ENCODE measurements around the gene KRT15. TPM values are rescaled to one million over a fixed set of nuclear protein-coding genes. Genes with fewer than 3 reads are reported as not detected.

KRT15 gene
- total and polyA plus RNA-seq, 10 of the 15 experiments (the other 5 are each of a cell fraction or from before 2014, with no cell fraction given): 0.06 to 0.17 TPM; not detected in 8

DNA sequence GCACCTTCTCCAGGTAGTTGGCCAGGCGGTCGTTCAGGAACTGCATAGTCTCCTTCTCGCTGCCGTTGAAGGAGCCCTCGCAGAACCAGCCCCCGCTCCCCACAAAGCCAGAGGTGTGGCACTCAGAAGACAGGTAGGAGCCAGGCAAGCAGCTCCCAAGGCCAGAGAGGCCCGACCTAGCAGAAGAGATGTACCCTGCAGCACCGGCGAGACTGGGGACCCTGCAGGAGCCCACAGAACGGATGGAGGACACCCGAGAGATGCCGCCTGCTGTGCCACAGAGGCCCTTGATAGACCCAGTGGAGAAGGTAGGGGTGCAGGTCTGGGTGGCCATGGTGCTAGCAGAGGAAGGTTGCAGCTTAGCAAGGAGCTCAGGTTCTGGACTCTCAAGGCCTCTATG, 29.2 kb downstream of the KRT15 start, which contains the start of gene KRT36:
Gene KRT36, minus strand, starts transcription at position 380 of the 400 bp plus-strand sequence. Its CDS starts 46 bp downstream, at position 334.
- in situ Hi-C loops (cut with MboI): no loop called here
- ATAC-seq: no peak
- H3K9me3 ChIP-seq (replicated peaks; ENCODE audit: control insufficient read depth, insufficient read depth, low read length): no peaks in the 10 kb centered on the region
- peaks cover 0 to 2% of the 10 kb centered on the region in 2 experiments; a peak in 2 of 4 replicates for H3K27me3 ChIP-seq (replicated peaks in 1 of 2; ENCODE audit: control insufficient read depth in 2 of 2, insufficient read depth in 2 of 2, low read length in 1 of 2)
- H3K4me2 ChIP-seq (ENCODE audit: control insufficient read depth, insufficient read depth): no peak within 1 kb of the TSS
- H3K4me1 ChIP-seq (ENCODE audit: control insufficient read depth, insufficient read depth, low read length): no peaks in the 10 kb centered on the region
- intact Hi-C loops (cut with micrococcal nuclease; ENCODE audit: unreplicated experiment): no loop called here
- no TSS peak for BruUV-seq (replicated peaks)
- RAD21 ChIA-PET (ENCODE audit: unreplicated experiment): no interaction called here
- no peaks in the 10 kb centered on the region for H4K20me1 ChIP-seq (ENCODE audit: control insufficient read depth, insufficient read depth)
- H3K4me3 ChIP-seq: no peak within 1 kb of the TSS
- SMC1A ChIA-PET (ENCODE audit: uncharacterized antibody, unreplicated experiment): no interaction called here
- H3K27ac ChIP-seq (ENCODE audit: control insufficient read depth, insufficient read depth): no peak within 1 kb of the TSS
- WGBS (ENCODE audit: insufficient coverage, insufficient replicate concordance, low lambda C conversion rate, missing lambda C conversion rate): 19% methylated on average over 12 of the region's 12 CpGs
- CTCF ChIA-PET: interaction anchor here (1.3 to 2.1 kb wide), 2 partner anchors 173 to 181 kb away, joined by 3 to 8 read pairs; partner anchors contain the start of gene KRTAP16-1
- no peak for DNase-seq (ENCODE audit: low read depth, low spot score)
- no peak for FAIRE-seq
- H3K79me2 ChIP-seq (ENCODE audit: control insufficient read depth, insufficient read depth, low read length): no peaks in the 10 kb centered on the region
- H3K9ac ChIP-seq (ENCODE audit: control insufficient read depth, insufficient read depth, low read length): no peak within 1 kb of the TSS
- no peaks in the 10 kb centered on the region for H3K36me3 ChIP-seq (ENCODE audit: control insufficient read depth in 2 of 2, insufficient read depth in 2 of 2, low read length in 1 of 2)
- H2AFZ ChIP-seq (ENCODE audit: control insufficient read depth, low read depth, low read length): no peak within 1 kb of the TSS
- POLR2A ChIA-PET: no interaction called here
- TF ChIP-seq, protein P1, sequence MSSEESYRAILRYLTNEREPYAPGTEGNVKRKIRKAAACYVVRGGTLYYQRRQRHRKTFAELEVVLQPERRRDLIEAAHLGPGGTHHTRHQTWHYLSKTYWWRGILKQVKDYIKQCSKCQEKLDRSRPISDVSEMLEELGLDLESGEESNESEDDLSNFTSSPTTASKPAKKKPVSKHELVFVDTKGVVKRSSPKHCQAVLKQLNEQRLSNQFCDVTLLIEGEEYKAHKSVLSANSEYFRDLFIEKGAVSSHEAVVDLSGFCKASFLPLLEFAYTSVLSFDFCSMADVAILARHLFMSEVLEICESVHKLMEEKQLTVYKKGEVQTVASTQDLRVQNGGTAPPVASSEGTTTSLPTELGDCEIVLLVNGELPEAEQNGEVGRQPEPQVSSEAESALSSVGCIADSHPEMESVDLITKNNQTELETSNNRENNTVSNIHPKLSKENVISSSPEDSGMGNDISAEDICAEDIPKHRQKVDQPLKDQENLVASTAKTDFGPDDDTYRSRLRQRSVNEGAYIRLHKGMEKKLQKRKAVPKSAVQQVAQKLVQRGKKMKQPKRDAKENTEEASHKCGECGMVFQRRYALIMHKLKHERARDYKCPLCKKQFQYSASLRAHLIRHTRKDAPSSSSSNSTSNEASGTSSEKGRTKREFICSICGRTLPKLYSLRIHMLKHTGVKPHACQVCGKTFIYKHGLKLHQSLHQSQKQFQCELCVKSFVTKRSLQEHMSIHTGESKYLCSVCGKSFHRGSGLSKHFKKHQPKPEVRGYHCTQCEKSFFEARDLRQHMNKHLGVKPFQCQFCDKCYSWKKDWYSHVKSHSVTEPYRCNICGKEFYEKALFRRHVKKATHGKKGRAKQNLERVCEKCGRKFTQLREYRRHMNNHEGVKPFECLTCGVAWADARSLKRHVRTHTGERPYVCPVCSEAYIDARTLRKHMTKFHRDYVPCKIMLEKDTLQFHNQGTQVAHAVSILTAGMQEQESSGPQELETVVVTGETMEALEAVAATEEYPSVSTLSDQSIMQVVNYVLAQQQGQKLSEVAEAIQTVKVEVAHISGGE (CRISPR knock-in tag; IDR thresholded peaks at IDR 0.05): no peak
- TF ChIP-seq KAT2A (conservative IDR thresholded peaks at IDR 0.05; ENCODE audit: control insufficient read depth, low read depth, low read length): no peak
- TF ChIP-seq NFIC (IDR thresholded peaks at IDR 0.05; ENCODE audit: low read depth, low read length): no peak
- no peak for TF ChIP-seq ESRRA (IDR thresholded peaks at IDR 0.05; ENCODE audit: low read length)
- no peak for TF ChIP-seq POLR2AphosphoS2 (IDR thresholded peaks at IDR 0.05; ENCODE audit: low read depth, low read length)
- TF ChIP-seq NRF1 (conservative IDR thresholded peaks at IDR 0.05; ENCODE audit: low read depth, low read length): no peak
- TF ChIP-seq, protein P2, sequence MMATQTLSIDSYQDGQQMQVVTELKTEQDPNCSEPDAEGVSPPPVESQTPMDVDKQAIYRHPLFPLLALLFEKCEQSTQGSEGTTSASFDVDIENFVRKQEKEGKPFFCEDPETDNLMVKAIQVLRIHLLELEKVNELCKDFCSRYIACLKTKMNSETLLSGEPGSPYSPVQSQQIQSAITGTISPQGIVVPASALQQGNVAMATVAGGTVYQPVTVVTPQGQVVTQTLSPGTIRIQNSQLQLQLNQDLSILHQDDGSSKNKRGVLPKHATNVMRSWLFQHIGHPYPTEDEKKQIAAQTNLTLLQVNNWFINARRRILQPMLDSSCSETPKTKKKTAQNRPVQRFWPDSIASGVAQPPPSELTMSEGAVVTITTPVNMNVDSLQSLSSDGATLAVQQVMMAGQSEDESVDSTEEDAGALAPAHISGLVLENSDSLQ (IDR thresholded peaks at IDR 0.05): no peak
- TF ChIP-seq, protein P3, sequence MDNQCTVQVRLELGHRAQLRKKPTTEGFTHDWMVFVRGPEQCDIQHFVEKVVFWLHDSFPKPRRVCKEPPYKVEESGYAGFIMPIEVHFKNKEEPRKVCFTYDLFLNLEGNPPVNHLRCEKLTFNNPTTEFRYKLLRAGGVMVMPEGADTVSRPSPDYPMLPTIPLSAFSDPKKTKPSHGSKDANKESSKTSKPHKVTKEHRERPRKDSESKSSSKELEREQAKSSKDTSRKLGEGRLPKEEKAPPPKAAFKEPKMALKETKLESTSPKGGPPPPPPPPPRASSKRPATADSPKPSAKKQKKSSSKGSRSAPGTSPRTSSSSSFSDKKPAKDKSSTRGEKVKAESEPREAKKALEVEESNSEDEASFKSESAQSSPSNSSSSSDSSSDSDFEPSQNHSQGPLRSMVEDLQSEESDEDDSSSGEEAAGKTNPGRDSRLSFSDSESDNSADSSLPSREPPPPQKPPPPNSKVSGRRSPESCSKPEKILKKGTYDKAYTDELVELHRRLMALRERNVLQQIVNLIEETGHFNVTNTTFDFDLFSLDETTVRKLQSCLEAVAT (IDR thresholded peaks at IDR 0.05): no peak
- no peak for TF ChIP-seq STAT1 (conservative IDR thresholded peaks at IDR 0.05)
- no peak for TF ChIP-seq STAT3 (IDR thresholded peaks at IDR 0.05; ENCODE audit: low read depth, low read length)
- no peak for TF ChIP-seq IKZF2 (IDR thresholded peaks at IDR 0.05)
- TF ChIP-seq NR2F1 (conservative IDR thresholded peaks at IDR 0.05): no peak
- no peak for TF ChIP-seq FOS (IDR thresholded peaks at IDR 0.05; ENCODE audit: borderline replicate concordance, extremely low read depth, insufficient read length)
- TF ChIP-seq FOXK2 (IDR thresholded peaks at IDR 0.05): no peak
- TF ChIP-seq CBX5 (IDR thresholded peaks at IDR 0.05; ENCODE audit: low read depth): no peak
- TF ChIP-seq, protein P4, sequence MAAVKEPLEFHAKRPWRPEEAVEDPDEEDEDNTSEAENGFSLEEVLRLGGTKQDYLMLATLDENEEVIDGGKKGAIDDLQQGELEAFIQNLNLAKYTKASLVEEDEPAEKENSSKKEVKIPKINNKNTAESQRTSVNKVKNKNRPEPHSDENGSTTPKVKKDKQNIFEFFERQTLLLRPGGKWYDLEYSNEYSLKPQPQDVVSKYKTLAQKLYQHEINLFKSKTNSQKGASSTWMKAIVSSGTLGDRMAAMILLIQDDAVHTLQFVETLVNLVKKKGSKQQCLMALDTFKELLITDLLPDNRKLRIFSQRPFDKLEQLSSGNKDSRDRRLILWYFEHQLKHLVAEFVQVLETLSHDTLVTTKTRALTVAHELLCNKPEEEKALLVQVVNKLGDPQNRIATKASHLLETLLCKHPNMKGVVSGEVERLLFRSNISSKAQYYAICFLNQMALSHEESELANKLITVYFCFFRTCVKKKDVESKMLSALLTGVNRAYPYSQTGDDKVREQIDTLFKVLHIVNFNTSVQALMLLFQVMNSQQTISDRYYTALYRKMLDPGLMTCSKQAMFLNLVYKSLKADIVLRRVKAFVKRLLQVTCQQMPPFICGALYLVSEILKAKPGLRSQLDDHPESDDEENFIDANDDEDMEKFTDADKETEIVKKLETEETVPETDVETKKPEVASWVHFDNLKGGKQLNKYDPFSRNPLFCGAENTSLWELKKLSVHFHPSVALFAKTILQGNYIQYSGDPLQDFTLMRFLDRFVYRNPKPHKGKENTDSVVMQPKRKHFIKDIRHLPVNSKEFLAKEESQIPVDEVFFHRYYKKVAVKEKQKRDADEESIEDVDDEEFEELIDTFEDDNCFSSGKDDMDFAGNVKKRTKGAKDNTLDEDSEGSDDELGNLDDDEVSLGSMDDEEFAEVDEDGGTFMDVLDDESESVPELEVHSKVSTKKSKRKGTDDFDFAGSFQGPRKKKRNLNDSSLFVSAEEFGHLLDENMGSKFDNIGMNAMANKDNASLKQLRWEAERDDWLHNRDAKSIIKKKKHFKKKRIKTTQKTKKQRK (IDR thresholded peaks at IDR 0.05; ENCODE audit: low read depth, low read length): no peak
- TF ChIP-seq SREBF2 (IDR thresholded peaks at IDR 0.05; ENCODE audit: low read length): no peak

Measured in GM12878 (cell line).